GM19455 (cell line): Measurements from ENCODE around the gene RABGAP1L.

Experiments used
- ATAC-seq: cut with Tn5 transposase; IDR thresholded peaks from one replicate; pipeline ENCODE4 v1.9.1; 2021; ENCODE audit not compliant: unreplicated experiment

RABGAP1L gene

GRCh38 chr1:174902531-174903099, 743.3 kb downstream of the RABGAP1L start:
- ATAC-seq, result no peak

DNA sequence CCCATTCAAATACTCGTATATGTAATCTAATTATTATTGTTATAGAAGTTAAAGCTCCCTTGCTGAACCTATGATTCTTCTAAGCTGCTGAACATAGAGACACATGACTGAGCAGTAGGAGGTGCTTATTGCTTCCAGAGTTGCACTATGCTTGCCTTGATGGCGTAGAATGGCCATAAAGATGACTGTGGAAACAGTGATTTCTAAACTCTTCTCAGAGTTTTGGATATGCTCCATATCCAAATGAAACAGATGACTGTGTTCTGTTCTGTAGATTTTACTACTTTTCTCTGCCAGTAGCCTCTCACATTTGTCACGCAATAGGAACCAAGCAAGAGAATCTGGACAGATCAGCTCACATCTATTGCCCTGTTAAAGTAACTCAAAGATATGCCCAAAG, 752.3 kb downstream of the RABGAP1L start:
- no peak for ATAC-seq

GRCh38 chr1:174912264-174912663, 752.9 kb downstream of the RABGAP1L start:
- ATAC-seq, result no peak

- no peak for ATAC-seq
Observed at GRCh38 chr1:174913225-174913903, 754.0 kb downstream of the RABGAP1L start.

- ATAC-seq, result no peak
Observed at GRCh38 chr1:174914991-174915390, 755.7 kb downstream of the RABGAP1L start.

- ATAC-seq, result no peak
Observed at GRCh38 chr1:174916846-174917245, 757.5 kb downstream of the RABGAP1L start.

- ATAC-seq, result no peak
Observed at GRCh38 chr1:174920093-174920492, 760.8 kb downstream of the RABGAP1L start.

DNA sequence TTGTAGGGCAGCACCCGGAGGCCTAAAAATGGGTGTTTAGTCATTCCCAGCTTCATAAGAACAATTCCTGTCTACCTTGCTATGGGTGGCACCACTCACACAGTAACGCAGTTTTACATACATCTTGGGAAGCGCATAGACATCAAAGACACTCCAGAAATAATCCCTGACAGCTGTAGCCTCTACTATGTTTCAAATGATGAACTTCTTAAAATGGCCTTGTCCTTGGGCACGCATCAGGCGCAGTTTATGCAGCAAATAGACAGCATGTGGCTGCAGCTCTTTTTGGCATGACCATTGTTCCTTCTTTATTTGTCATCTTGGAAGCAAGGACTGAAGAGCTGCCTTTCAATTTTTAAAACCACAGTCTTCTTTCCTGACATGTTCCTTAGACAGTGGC, 762.8 kb downstream of the RABGAP1L start:
- no peak for ATAC-seq

GRCh38 chr1:174923820-174924219, 764.5 kb downstream of the RABGAP1L start:
- ATAC-seq, result no peak

GRCh38 chr1:174928541-174928940, 769.2 kb downstream of the RABGAP1L start:
- ATAC-seq, result no peak

DNA sequence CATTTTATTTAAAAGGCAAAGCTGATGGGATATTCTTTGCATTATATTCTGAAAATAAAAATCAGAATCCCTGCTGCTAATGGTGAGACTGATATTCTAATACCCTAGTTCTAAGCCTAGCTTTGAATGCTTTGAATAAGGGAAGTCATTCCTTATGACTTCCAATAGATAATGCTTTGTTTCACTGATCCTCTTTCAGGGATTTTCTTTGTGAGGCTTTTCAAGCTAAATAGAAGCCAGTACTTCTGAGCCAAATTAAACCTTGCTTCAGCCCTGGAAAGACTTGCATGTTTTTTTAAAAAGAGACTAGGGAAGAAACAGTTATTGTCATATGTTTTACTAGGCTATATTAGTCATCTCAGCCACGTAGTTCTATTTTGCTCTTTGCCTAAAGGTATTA, 771.9 kb downstream of the RABGAP1L start:
- ATAC-seq, result no peak

GRCh38 chr1:174932587-174932986, 773.3 kb downstream of the RABGAP1L start:
- ATAC-seq, result no peak

DNA sequence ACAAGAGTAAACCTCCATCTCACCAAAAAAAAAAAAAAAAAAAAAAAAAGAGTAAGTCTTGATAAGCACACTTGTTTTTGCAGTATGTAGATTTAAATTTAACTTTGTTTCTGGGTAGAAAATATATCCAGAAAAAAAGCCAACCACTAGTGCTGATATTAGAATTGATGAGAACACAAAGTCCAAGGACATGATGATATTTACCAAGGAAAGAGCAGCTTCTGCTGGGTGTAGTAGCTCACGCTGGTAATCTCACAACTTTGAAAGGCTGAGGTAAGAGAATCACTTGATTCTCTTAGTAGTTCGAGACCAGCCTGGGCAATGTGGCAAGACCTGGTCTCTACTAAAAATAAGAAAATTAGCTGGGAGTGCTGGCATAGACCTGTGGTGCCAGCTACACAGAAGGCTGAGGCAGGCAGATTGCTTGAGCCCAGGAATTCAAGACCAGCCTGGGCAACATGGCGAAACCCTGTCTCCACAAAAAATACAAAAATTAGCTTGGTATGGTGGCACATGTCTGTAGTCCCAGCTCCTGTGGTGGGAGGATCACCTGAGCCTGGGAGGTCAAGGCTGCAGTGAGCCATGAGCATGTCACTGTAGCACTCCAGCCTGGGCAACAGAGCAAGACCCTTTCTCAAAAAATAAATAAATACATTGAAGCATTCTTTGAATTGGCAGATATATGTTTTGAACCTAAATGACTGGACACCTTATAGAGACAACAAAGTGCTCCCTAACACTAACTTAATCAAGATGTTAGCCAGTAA, 776.8 kb downstream of the RABGAP1L start:
- no peak for ATAC-seq

DNA sequence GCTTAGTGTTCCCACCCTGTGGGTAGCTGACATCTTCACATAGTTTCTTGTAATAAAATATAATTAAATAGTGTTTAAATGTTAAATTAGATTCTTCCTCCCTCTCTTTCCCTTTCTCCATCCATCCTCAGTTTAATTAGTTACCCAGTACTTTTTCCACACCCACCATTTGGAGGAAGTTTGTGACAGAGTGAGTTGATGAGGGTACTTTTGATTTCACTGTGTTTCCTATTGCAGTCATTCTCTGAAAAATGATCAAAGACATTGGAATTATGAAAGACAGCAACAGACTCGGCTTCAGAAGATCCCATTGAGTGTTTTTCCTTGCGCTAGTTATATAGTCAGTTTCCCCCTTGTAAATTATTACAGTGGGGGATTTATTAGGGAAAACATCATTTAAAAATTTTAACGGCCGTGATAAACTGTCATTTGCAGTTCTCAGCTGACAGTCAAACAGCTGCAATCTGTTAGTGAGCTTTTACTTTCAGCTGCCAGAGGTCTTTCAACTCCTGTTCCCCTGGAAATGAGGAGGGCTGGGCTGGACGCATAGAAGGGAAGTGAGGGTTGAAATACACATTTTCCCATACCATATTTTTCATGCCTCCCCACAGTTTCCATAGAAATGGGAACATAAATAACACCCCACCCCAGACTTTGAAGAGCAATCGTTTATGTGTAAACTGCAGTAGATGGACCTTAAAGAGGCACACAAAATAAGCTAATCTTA, 779.1 kb downstream of the RABGAP1L start:
- ATAC-seq, result no peak

DNA sequence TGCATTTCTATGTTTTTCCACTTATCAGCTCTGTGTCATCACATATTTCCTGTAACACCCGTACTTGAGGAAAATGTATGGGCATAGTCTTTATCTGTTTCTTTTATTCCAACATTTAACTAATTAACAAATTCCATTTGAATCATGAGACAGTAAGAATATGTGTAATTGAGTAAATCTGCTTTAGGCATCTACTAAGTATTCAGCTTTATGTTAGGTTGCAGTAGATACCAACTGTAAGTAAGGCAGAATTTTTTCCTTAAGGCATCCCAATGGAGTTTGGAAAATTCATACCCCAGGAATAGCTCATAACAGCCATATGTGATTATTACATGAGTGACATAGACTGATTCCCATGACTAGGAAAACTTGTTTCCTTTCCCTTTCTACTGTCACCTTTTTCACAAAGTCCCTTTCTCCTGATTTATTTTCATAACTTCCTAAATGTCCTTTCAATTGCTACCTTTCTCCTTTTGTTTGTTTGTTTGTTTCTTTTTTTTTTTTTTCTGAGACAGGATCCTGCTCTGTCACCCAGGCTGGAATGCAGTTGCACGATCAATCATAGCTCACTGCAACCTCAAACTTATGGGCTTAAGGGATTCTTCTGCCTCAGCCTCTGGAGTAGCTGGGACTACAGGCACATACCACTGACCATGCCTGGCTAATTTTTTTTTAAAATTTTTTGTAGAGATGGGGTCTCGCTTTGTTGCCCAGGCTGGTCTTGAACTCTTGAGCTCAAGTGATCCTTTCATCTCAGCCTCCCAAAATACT, 780.6 kb downstream of the RABGAP1L start:
- no peak for ATAC-seq

DNA sequence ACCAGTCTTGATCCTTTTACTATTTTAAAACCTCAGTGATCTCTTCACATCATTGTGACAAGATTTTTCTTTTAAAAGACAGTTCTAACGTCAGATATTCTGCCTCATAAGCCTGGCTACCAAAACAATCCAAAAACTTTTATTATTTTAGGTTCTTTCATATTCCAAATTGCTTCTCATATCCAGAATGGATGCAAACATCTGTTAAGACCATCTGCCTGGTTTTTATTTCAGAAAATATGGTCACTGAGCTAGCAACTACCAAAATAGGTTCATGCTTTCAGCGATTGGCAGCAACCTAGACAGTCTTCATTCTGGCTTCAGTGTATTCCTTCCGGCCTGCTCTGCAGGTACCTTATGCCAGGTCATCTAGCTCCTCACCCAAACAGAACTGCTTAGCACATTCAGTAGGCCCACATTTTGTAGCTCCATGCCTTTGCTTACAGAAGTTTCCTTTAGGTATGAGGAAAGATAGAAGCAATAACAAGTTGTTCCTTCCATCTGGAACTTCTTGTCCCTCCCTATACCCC, 781.4 kb downstream of the RABGAP1L start:
- ATAC-seq, result no peak

- no peak for ATAC-seq
Observed at GRCh38 chr1:174942547-174943255, 783.4 kb downstream of the RABGAP1L start.

DNA sequence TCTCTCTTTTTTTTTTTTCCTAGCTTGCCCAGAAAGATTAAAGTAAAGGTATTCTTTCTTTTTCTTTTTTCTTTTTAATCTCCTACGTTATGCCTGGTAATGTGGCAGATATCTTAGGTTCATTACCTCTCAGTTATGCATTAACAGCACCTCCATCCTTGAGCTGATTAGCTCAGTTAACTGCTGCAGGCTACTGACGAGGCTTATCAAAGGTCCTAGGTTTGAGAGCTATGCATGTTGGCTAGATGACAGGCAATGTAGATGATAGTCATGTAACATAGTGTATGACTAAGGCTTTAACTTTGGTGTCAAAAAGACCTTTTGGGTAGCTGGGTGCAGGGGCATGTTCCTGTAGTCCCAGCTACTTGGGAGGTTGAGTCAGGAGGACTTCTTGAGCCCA, 786.7 kb downstream of the RABGAP1L start:
- ATAC-seq, result no peak

DNA sequence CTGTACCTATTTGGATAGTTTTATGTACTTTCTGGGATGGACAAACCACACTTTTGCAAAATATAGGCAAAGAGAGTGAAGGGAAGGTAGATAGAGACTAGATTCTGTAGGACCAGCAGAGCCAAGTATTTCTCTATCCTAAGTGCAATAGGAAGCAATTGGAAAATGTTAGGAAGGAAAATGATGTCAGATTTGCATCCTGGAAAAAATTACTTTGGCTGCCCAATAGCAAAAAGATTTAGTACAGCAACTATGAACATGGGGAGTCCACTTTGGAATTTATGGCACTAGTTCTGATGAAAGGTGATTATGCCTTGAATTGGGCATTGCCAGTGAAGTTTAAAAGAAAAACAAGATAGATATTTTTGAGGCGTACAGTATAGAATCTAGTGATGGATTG, 789.7 kb downstream of the RABGAP1L start:
- no peak for ATAC-seq

GRCh38 chr1:174949645-174950044, 790.3 kb downstream of the RABGAP1L start:
- ATAC-seq, result no peak
